Nephron progenitor cell (in vitro differentiated cells): ENCODE measurements around the gene PPFIBP2.

Source experiments
- DNase-seq: peaks from one replicate; pipeline ENCODE4 v3.0.0; 2021
- H3K27ac Mint-ChIP-seq: 2 replicates; pipeline ENCODE4 v1.8.0; 2021; ENCODE audit warnings: mild to moderate bottlenecking, moderate library complexity, mixed read lengths
- H3K27me3 Mint-ChIP-seq: 2 replicates; pipeline ENCODE4 v1.8.0; 2021; ENCODE audit warnings: mild to moderate bottlenecking, low read depth, mixed read lengths; ENCODE audit not compliant: poor library complexity
- H3K36me3 Mint-ChIP-seq: 2 replicates; pipeline ENCODE4 v1.8.0; 2021; ENCODE audit warnings: low read depth, mixed read lengths
- H3K4me1 Mint-ChIP-seq: 2 replicates; pipeline ENCODE4 v1.8.0; 2021; ENCODE audit warnings: mixed read lengths
- H3K4me3 Mint-ChIP-seq: 2 replicates; pipeline ENCODE4 v1.8.0; 2021; ENCODE audit warnings: mild to moderate bottlenecking, moderate library complexity, mixed read lengths
- H3K9me3 Mint-ChIP-seq: 2 replicates; pipeline ENCODE4 v1.8.0; 2021; ENCODE audit warnings: mild to moderate bottlenecking, moderate library complexity, mixed read lengths
- TF ChIP-seq, protein P1 (sequence below): fragments of 200-600 bp; sonication (generic); IDR thresholded peaks from 2 replicates; pipeline ENCODE4 v1.5.0; 2021; ENCODE audit warnings: antibody characterized with exemption

The PPFIBP2 gene

DNA sequence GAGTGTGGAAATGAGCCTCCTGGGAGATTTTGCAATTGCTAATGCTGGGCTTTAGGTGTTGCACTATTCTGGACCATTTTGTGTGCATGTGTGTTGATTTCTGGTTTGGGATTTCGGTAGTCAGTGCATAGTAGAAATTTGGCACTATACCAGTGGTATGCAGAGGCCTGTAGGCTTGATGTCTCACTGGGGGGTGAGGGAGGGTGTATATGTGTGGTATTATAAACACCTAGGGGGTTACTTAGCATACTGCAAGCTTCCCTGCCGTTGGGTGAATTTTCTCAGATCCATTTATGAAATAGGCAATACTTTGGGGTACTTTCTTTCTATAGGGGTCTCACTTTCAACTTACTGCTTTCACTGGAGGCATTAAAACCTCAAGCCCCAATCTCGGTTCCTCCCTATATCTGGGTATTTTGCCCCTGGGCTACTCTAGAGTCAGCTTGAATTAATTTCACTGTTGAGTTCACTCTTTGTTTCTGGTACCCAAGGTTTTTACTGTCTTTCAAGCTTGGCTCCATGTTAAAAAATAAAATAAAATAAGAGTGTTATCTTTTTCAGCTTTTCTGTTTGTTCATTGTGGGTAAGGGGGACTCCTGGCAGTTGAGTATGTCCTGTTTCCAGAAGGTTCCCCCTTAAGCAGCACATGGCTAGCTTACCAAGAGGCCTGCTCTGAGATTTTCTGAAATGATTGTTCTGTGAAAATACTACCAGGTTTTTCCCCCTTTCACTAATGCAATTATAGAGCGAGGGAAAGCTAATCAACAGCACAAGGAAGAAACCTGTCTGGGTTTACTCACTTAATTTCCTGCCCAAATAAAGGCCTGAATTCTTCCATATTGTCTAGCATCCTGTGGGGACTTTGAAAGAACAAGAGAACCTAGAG, 45.8 kb downstream of the PPFIBP2 start:
- no peak overlapping the region for H3K4me3 Mint-ChIP-seq
- peaks cover 17% of the 10 kb centered on the region for H3K36me3 Mint-ChIP-seq
- peaks cover 35% of the 10 kb centered on the region for H3K4me1 Mint-ChIP-seq
- H3K27ac Mint-ChIP-seq = peak overlapping the region; percentile 47
- peaks cover 4% of the 10 kb centered on the region for H3K27me3 Mint-ChIP-seq
- no peak for DNase-seq
- TF ChIP-seq, protein P1, sequence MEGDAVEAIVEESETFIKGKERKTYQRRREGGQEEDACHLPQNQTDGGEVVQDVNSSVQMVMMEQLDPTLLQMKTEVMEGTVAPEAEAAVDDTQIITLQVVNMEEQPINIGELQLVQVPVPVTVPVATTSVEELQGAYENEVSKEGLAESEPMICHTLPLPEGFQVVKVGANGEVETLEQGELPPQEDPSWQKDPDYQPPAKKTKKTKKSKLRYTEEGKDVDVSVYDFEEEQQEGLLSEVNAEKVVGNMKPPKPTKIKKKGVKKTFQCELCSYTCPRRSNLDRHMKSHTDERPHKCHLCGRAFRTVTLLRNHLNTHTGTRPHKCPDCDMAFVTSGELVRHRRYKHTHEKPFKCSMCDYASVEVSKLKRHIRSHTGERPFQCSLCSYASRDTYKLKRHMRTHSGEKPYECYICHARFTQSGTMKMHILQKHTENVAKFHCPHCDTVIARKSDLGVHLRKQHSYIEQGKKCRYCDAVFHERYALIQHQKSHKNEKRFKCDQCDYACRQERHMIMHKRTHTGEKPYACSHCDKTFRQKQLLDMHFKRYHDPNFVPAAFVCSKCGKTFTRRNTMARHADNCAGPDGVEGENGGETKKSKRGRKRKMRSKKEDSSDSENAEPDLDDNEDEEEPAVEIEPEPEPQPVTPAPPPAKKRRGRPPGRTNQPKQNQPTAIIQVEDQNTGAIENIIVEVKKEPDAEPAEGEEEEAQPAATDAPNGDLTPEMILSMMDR = no peak
- H3K9me3 Mint-ChIP-seq = peaks cover 12% of the 10 kb centered on the region

DNA sequence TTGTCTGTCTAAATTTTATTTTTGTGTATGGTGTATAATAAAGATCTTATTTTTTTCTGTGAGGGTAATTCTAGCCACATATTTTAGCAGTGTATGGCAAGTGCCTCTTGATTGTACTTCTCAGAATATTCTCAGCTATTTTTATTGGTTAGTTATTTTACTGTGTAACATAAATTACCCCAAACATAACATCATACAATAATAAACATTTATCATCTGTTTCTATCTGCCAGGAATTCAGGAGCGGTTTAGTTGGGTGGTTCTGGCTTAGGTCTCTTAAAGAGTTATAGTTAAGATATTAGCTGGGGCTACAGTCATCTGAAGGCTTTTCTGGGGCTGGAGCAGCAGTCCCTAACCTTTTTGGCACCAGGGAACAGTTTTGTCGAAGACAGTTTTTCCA, 47.8 kb downstream of the PPFIBP2 start:
- no peak overlapping the region for H3K4me3 Mint-ChIP-seq
- H3K4me1 Mint-ChIP-seq = peaks cover 38% of the 10 kb centered on the region
- peaks cover 7% of the 10 kb centered on the region for H3K9me3 Mint-ChIP-seq
- peak overlapping the region; percentile 6 for H3K27ac Mint-ChIP-seq
- peaks cover 13% of the 10 kb centered on the region for H3K36me3 Mint-ChIP-seq
- TF ChIP-seq, protein P1 = no peak
- H3K27me3 Mint-ChIP-seq = no peaks in the 10 kb centered on the region
- DNase-seq = no peak

DNA sequence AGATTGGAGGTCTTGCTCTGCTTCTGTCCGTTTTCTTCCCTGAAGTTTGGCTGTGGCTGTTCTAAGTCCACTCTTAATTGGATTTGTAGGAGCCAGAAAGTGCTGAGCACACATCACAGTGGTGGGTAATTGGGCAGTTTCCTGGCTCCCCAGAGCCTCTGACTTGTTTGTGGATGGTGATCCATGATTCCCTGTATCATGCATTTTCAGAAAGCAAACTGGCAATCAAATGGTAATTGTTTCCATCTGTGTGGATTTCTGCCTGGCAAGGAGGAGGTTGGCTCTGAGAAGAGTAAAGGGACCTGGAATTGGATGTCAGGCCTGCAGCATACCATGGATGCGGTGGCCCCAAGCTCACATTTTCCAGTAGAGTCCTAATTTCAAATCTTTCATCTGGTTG, 49.5 kb downstream of the PPFIBP2 start:
- peak overlapping the region; percentile 55 for H3K27ac Mint-ChIP-seq

DNA sequence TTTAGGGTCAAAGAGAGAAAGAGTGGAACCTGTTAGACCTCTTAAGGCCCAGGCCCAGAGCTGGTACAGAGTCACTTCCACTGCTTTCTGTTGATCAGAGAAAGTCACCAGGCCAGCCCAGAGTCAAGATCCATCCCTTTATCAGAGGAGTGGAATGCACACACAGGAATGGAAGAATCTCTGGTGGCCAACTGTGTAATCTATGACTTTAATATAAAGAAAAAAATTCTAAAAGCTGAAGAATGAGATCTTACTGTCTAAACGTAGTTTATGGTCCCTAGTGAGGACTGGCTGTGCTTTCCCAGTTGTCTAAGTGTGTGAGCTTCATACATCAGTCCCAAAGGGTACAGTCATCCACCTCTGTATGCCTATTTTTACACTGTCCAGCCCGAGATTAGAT, 51.0 kb downstream of the PPFIBP2 start:
- TF ChIP-seq, protein P1 = no peak
- H3K4me3 Mint-ChIP-seq = no peak overlapping the region
- peaks cover 14% of the 10 kb centered on the region for H3K36me3 Mint-ChIP-seq
- H3K27me3 Mint-ChIP-seq = no peaks in the 10 kb centered on the region
- DNase-seq = no peak
- peaks cover 51% of the 10 kb centered on the region for H3K4me1 Mint-ChIP-seq
- no peak overlapping the region for H3K27ac Mint-ChIP-seq
- peaks cover 19% of the 10 kb centered on the region for H3K9me3 Mint-ChIP-seq

More for the DNA sequence above, 49.5 kb downstream of the PPFIBP2 start:
- Mint-ChIP-seq H3K4me1 (peaks cover 55% of the 10 kb centered on the region), H3K9me3 (peaks cover 7% of the 10 kb centered on the region), H3K36me3 (peaks cover 9% of the 10 kb centered on the region), H3K4me3 (no peak overlapping the region), H3K27me3 (no peaks in the 10 kb centered on the region)
- TF ChIP-seq, protein P1 = no peak
- no peak for DNase-seq

DNA sequence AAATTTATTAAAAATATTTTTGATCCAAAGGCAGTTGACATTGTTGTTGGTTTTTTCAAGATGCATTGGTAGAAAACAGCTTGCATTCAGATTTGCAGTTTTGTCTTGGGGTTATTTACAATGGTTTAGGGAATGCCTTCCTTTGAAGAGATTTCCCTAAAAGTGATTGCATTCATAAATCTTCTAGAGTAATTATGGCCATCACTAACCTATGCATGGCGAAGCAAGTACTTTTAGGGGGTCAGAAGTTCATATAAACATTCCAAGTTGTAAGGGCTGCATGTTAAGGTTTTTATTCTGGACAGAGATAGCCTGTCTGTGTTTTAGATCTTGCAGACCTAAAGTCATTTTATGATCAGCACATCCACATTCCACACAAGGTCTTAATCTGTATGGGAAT, 53.5 kb downstream of the PPFIBP2 start:
- TF ChIP-seq, protein P1 = no peak
- Mint-ChIP-seq H3K4me3 (no peak overlapping the region), H3K27me3 (no peaks in the 10 kb centered on the region), H3K4me1 (peaks cover 67% of the 10 kb centered on the region), H3K9me3 (peaks cover 19% of the 10 kb centered on the region), H3K36me3 (peaks cover 10% of the 10 kb centered on the region), H3K27ac (peak overlapping the region; percentile 83)
- no peak for DNase-seq

DNA sequence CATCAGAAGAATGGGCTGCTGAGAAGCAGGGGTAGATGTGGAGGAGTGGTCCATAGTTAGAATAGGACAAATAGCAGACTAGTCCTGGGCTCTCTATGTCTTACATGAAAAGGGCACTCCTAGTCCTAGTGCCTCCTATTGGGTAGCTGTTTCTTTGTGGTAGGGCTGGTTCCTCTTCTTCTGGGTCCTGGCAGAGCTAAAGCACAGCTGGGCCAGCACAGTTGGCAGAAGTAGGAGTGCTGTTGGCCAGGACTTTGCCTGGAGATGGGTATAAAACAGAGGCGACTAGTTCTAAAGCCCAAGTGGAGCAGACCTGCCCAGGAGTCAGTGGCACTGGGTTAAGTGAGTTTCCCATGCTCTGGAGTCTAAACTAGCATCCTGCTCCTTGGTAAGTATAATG, 55.2 kb downstream of the PPFIBP2 start:
- Mint-ChIP-seq H3K4me1 (peaks cover 71% of the 10 kb centered on the region), H3K27ac (no peak overlapping the region), H3K4me3 (no peak overlapping the region), H3K9me3 (peaks cover 19% of the 10 kb centered on the region), H3K27me3 (no peaks in the 10 kb centered on the region), H3K36me3 (peaks cover 10% of the 10 kb centered on the region)
- no peak for DNase-seq
- TF ChIP-seq, protein P1 = no peak
